GM13976 (cell line): ENCODE results near the gene MFSD1.

Experiments
- DNase-seq: peaks from one replicate; pipeline ENCODE4 v3.0.0; 2012; ENCODE audit warnings: low spot score
- in situ Hi-C: fragments of 300-500 bp; cut with MboI; formaldehyde crosslinking; loops from one replicate; pipeline ENCODE4 v1.12.0; 2022; ENCODE audit warnings: low sequenced_read_pairs, mixed read lengths, inconsistent platforms; ENCODE audit not compliant: unreplicated experiment
- TF ChIP-seq, protein P1 (sequence below): IDR thresholded peaks from 2 replicates; pipeline ENCODE4 v1.5.1; 2012; ENCODE audit warnings: borderline replicate concordance, mild to moderate bottlenecking; ENCODE audit not compliant: insufficient read depth; ENCODE audit errors: extremely low read depth, missing control alignments, control extremely low read depth

The MFSD1 gene

DNA sequence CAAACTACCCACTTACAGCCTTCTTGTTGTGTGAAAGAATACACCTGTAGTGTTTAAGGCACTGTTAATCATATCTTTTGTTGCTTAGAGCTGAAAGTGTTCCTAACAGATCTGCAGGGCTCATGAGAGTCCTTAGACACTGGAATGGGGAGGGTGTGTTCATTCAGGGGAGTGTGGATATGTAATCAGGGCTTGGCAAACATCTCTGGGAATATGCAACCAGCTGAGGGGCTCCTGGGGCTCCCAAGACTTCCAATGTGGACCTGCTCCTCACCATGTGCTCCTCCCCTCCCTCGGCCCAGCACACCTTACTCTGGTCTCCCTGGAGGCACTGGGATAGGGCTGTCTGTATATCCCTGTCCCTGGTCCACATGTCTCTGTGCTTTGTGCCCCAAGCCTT is 30.3 kb upstream of the MFSD1 start:
- TF ChIP-seq, protein P1, sequence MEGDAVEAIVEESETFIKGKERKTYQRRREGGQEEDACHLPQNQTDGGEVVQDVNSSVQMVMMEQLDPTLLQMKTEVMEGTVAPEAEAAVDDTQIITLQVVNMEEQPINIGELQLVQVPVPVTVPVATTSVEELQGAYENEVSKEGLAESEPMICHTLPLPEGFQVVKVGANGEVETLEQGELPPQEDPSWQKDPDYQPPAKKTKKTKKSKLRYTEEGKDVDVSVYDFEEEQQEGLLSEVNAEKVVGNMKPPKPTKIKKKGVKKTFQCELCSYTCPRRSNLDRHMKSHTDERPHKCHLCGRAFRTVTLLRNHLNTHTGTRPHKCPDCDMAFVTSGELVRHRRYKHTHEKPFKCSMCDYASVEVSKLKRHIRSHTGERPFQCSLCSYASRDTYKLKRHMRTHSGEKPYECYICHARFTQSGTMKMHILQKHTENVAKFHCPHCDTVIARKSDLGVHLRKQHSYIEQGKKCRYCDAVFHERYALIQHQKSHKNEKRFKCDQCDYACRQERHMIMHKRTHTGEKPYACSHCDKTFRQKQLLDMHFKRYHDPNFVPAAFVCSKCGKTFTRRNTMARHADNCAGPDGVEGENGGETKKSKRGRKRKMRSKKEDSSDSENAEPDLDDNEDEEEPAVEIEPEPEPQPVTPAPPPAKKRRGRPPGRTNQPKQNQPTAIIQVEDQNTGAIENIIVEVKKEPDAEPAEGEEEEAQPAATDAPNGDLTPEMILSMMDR: no peak
- in situ Hi-C loops: no loop called here
- DNase-seq: no peak

DNA sequence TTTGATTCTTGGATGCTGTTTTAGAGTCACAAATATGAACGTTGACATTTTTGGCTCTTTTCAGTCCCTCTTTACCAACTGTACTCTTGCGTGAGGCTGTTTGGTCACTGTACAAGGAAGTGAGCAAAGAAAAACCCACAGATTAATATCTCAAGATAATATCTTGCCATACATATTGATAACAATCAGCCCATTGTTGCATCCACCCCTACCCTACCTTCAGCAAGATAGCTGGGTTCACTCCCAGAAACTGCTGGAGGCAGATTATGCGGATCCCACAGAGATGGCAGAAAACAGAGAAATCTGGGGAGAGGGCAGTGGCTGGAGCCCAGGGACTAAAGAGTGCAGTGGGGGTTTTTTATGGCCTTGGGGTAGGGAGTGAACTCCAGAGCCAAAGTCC is 29.9 kb upstream of the MFSD1 start:
- DNase-seq: no peak
- TF ChIP-seq, protein P1: no peak
- in situ Hi-C loops: no loop called here

DNA sequence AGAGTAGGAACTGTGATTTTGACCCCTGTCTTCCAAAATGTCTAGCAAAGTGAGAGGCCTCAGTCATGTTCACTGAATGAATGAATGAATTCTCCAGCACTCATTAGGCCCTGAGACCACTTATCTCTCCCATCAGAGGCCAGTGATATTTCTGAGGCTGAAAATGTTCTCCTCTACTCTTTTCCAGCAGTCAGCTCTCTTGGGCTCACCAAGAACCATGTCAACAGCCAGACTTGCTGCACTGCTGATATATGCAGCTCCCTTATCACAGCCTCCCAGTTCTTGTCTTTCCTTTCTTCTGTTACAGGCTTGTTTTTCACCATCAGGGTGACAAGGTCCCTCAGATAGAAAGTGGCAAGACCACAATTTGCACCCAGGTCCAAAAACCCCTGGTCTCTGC is 28.7 kb upstream of the MFSD1 start:
- in situ Hi-C loops: no loop called here
- TF ChIP-seq, protein P1: no peak
- no peak for DNase-seq

DNA sequence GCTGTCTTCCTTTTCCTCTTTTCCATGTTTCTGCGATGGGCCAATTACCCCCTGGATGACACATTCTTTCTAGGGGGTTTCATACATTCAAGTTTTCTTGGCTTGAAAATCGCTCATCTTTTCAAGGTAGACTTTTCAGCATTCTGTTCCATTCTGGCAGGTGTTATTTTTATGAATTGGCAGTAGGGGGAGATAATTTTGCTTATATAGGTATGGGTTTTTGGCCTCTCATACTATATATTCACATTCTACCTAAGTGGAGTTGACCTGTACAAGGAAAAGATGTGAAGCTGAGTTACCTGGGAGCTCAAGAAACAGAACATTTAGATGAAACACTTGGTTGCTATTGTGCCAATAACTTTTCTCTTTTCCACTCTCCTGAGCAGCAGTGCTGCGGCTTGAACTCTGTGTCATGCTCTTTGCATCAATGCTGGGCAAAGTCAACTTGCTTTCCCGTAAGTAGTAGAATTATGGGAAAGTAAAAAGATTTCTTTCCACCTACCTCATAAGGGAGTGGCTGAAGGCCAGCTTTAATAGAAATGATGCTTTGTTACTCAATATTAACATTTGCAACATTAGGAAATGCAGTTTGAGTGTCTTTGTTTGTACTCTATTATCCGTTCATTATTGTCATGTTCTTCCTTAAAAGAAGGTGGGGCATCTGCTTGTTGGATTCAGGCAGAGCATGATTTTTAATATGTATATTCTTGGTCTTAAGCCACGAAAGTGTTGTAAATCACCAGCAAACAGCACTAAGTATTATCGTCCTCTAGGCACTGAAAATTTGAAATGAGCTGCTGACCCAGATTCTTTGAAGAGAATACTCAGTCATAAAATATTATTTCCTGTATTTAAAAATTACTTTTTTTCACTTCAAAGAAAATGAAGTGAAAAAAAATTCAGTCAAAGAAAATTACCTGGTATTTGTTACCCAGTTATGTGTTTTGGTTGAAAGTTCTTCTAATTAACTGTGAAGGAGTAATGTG is 27.7 kb upstream of the MFSD1 start:
- TF ChIP-seq, protein P1: no peak
- DNase-seq: no peak
- in situ Hi-C loops: no loop called here

DNA sequence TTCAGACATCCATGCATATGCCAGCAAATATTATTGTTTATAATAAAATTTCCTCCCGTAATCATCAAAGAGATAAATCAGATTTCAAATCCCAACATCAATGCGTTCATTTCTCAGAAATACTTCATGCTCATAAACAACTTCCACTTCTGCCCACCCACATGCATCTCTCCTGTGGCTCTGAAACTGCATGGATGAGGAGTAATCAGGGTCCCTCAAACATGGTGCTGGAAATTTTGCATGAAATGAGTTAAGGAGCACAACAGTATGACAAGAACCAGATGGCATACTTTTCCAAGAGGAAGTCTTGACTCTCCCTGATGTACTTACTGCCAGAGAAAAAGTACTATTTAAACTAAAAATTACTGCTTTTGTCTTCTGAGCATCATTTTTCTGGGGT is 26.9 kb upstream of the MFSD1 start:
- no peak for DNase-seq
- TF ChIP-seq, protein P1: no peak
- in situ Hi-C loops: loop anchor here (25.0 kb wide), 1 partner anchor 1163 kb away; no protein-coding TSS in a partner anchor

DNA sequence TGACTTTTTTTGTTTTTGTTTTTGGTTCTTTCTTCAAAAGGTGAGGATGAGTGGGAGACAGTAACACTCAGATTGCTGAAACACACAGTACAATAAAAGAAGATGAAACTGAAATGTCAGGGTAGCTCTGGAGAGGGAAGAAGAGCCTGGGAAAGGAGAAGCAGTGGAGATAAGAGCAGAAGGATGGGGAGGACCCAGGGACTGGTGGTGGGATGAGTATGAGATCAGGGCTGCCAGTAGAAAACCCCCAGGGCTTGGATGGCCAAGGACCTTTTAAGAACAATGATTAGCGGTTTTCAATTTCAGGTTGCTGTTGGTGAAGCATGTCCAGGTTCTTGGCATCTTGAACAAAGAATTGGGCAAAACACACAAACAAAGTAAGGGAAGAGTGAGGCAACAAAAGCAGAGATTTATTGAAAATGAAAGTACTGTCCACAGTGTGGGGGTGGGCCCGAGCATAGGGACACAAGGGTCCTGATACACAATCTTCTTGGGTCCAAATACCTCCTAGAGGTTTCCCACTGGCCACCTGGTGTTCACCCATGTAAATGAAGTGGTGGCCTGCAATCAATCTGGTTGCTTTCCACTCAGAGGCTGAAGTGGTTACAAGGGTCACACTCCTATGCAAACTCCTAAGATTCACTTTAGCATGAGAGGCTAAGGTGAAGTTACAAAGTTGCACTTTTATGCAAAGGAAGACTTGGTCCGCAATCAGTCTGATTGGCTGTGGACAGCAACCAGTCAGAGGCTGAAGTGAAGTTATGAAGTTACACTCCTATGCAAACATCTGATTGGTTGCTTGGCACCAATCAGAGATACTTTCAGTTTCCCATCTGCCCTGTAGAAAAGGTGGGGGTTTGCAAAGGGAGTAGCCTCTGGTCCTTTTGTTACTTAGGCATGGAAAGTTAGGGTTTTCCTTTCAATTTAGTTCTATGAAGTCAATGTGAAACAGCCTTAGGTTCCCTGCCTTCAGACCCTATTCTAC is 26.1 kb upstream of the MFSD1 start:
- DNase-seq: no peak
- TF ChIP-seq, protein P1: no peak
- in situ Hi-C loops: loop anchor here (25.0 kb wide), 1 partner anchor 1163 kb away; no protein-coding TSS in a partner anchor
